Upper lobe of right lung (tissue), 1 donor: Measurements from ENCODE around the gene XYLT1. TPM values are rescaled to one million over a fixed set of nuclear protein-coding genes. Genes with fewer than 3 reads are reported as not detected.

Experiments
- ATAC-seq: fragments of 200-7000 bp; cut with Tn5 transposase; one replicate; pipeline ENCODE4 v1.9.1; 2020; ENCODE audit warnings: mild to moderate bottlenecking, moderate library complexity
- DNase-seq: peaks from one replicate; pipeline ENCODE4 v3.0.0-alpha.2; 2020
- H3K27ac ChIP-seq: fragments of 200-600 bp; one replicate; pipeline ENCODE4 v1.8.0; 2022
- H3K27me3 ChIP-seq: fragments of 200-600 bp; one replicate; pipeline ENCODE4 v1.8.0; 2022; ENCODE audit warnings: mild to moderate bottlenecking
- H3K36me3 ChIP-seq: fragments of 200-600 bp; one replicate; pipeline ENCODE4 v1.8.0; 2022
- H3K4me1 ChIP-seq: fragments of 200-600 bp; one replicate; pipeline ENCODE4 v1.8.0; 2022
- H3K4me3 ChIP-seq: fragments of 200-600 bp; one replicate; pipeline ENCODE4 v1.8.0; 2022; ENCODE audit warnings: mild to moderate bottlenecking
- H3K9me3 ChIP-seq: fragments of 200-600 bp; one replicate; pipeline ENCODE4 v1.8.0; 2022
- CTCF ChIP-seq: fragments of 200-600 bp; IDR thresholded peaks from one replicate; pipeline ENCODE4 v1.8.0; 2022; ENCODE audit warnings: antibody characterized with exemption
- intact Hi-C: fragments of 100-400 bp; cut with DNase I; formaldehyde crosslinking; loops from one replicate; pipeline ENCODE4 v1.11.0; 2022
- total RNA-seq: library from RNA; stranded (reverse); fragmentation: NEBNext Ultra II Directional; extraction: Animal tissue kit (Norgen Biotek cat#: 25700); gene quantifications from one replicate; pipeline ENCODE4 v1.2.1, GENCODE V29; 2021
- donor health status: DM: no; HTN: yes; CAD: no; lungs with severe emphysema.

Gene XYLT1
- total RNA-seq, 1 donor from 2014 or later, result 12.1 TPM

GRCh38 chr16:17330044-17330443 lies 140.7 kb downstream of the XYLT1 start:
- Histone ChIP-seq H3K4me1 (peaks cover 4% of the 10 kb centered on the region), H3K27me3 (no peaks in the 10 kb centered on the region), H3K27ac (no peak overlapping the region), H3K9me3 (no peaks in the 10 kb centered on the region), H3K4me3 (no peak overlapping the region), H3K36me3 (no peaks in the 10 kb centered on the region)
- intact Hi-C loops, result no loop called here
- ATAC-seq (no peak), DNase-seq (no peak)
- TF ChIP-seq CTCF, result no peak

DNA sequence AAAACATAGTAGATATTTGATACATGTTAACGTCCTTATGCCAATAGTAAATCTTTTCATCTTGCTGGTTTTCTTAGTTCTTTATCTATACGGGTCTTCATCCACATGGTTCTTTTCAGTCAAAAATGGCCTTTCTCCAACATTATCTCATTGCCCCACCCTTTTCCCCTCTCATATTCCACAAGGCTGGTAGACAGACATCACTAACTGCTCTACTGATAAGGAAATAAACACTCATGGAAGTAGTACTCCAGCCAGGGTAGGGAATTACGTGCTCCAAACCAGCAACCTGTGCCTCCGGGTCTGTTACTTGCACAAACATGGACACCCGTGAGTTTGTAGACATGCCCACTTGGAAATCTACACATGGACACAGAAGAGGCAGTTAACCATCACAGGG lies 141.4 kb downstream of the XYLT1 start:
- Histone ChIP-seq H3K27ac (no peak overlapping the region), H3K27me3 (no peaks in the 10 kb centered on the region)
- ATAC-seq, result peak; percentile 22

DNA sequence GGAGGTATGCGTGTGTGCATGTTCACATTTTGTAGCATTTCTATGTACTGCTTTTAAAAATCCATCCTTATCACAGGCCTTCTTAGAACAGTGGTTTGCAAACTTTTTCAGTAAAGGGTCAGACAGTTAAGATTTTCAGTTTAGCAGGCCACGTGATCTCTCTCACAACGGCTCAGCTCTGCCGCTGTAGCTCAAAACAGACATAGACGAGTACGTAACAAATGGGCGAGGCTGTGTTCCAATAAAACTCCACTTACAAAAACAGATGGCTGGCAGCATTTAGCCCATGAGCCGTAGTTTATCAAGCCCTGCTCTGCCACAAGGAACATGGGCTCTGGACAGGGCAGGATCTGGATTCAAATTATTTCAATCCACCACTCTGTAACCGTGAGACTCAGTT lies 141.8 kb downstream of the XYLT1 start:
- peaks cover 4% of the 10 kb centered on the region for H3K4me1 ChIP-seq
- no peak for TF ChIP-seq CTCF
- intact Hi-C loops, result no loop called here
- no peaks in the 10 kb centered on the region for H3K27me3 ChIP-seq
- DNase-seq (no peak), ATAC-seq (no peak)
- no peak overlapping the region for H3K27ac ChIP-seq
- H3K9me3 ChIP-seq, result no peaks in the 10 kb centered on the region
- H3K4me3 ChIP-seq, result no peak overlapping the region
- H3K36me3 ChIP-seq, result no peaks in the 10 kb centered on the region

More for the DNA sequence above, 141.4 kb downstream of the XYLT1 start:
- intact Hi-C loops, result no loop called here
- Histone ChIP-seq H3K9me3 (no peaks in the 10 kb centered on the region), H3K4me1 (peaks cover 4% of the 10 kb centered on the region), H3K36me3 (no peaks in the 10 kb centered on the region), H3K4me3 (no peak overlapping the region)
- DNase-seq, result no peak
- TF ChIP-seq CTCF, result no peak

GRCh38 chr16:17327664-17328335 lies 143.0 kb downstream of the XYLT1 start:
- no peak overlapping the region for H3K27ac ChIP-seq
- peaks cover 4% of the 10 kb centered on the region for H3K4me1 ChIP-seq
- TF ChIP-seq CTCF, result no peak
- H3K9me3 ChIP-seq, result no peaks in the 10 kb centered on the region
- H3K27me3 ChIP-seq, result no peaks in the 10 kb centered on the region
- ATAC-seq (peak; percentile 42), DNase-seq (no peak)
- H3K36me3 ChIP-seq, result no peaks in the 10 kb centered on the region
- intact Hi-C loops, result no loop called here
- no peak overlapping the region for H3K4me3 ChIP-seq

DNA sequence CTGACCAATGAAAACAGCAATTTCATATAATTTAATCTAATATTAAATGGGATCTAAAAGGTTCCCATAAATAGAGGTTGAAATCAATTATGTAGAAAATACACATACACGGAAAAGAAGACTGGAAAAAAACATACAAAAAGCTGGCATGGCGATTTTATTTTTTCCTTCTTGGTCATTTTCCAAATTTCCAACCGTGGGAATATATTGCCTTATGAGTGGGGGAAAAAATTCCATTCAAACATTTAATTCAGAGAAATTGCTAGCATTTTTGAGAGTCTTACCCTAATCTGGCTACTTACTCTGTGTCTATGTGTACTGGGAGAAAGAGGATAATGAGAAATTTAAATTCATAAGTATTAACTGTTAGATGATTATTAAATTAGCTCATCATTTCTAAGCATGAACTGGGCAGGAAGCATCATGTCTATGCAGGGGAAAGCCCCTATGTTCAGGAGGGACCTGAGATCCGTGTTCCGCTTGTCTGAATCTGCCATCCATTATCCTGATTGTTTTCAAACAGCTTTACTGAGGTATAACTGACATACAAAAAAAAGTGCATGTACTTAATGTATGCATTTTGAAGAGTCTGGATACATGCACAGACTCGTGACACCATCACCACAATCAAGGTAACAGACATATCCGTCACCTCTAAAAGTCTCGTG lies 145.2 kb downstream of the XYLT1 start:
- Histone ChIP-seq H3K9me3 (no peaks in the 10 kb centered on the region), H3K27ac (no peak overlapping the region), H3K4me3 (no peak overlapping the region), H3K4me1 (peaks cover 4% of the 10 kb centered on the region), H3K36me3 (no peaks in the 10 kb centered on the region), H3K27me3 (no peaks in the 10 kb centered on the region)
- intact Hi-C loops, result no loop called here
- ATAC-seq (no peak), DNase-seq (no peak)
- no peak for TF ChIP-seq CTCF
